GM10248 (cell line): ENCODE results near the gene KATNIP.

Source experiments
- CTCF ChIA-PET: fragments of 300-600 bp; sonication (Branson Sonifier 250); formaldehyde crosslinking; extraction: SDS; loops from one replicate; lab custom pipeline; 2021; ENCODE audit warnings: antibody characterized with exemption; lab: Yijun Ruan, JAX
- POLR2A ChIA-PET: fragments of 350-650 bp; sonication (Branson Sonifier 250); formaldehyde crosslinking; extraction: SDS; loops from one replicate; lab custom pipeline; 2020; ENCODE audit warnings: antibody characterized with exemption; lab: Yijun Ruan, JAX
- DNase-seq: peaks from one replicate; pipeline ENCODE4 v3.0.0; 2012; ENCODE audit errors: extremely low spot score
- CTCF ChIP-seq: IDR thresholded peaks from 2 replicates; pipeline ENCODE4 v1.5.1; 2012; ENCODE audit warnings: mild to moderate bottlenecking, low read depth; ENCODE audit errors: extremely low read depth, missing control alignments, control extremely low read depth

KATNIP gene

DNA sequence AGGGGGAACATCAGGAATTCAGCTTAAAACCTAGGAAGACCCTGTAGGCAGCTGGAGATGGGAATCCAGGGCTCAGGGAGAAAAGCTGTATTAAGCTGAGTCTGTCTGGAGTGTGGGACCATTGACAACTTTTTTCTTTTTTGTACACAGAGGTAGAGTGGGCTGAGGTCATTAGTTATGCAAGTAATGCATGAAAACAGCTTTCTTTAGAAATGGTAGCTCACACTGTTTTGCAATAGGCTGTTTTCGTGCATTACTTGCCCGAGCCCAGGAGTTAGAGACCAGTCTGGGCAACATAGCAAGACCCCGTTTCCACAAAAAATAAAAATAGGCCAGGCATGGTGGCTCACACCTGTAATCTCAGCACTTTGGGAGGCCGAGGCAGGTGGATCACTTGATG lies 46.5 kb downstream of the KATNIP start:
- ChIA-PET POLR2A (no interaction called here), CTCF (interaction anchor here (1.2 kb wide), 1 partner anchor 9 kb away, joined by 4 read pairs; no protein-coding TSS in a partner anchor)
- no peak for TF ChIP-seq CTCF
- DNase-seq = no peak

DNA sequence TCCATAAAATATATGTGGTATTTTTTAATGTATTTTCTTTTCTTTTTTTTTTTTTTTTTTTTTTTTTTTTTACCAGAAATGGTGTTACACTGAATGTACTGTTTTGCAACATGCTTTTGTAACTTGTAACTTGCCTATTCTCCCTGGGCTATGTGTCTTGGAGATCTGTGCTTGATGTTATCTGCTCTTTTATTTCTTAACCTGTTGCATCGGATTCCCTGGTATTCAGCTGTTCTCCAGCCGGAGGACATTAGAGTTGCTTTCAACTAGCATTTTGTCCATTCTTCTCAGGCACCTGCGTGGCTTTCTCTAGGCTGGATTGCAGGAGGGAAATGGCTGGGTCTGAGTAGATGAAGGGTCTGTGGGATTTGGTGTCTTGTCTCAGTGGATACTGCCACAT lies 47.4 kb downstream of the KATNIP start:
- TF ChIP-seq CTCF = no peak
- CTCF ChIA-PET = interaction anchor here (1.5 kb wide), 1 partner anchor 9 kb away, joined by 5 read pairs; no protein-coding TSS in a partner anchor
- POLR2A ChIA-PET = interaction anchor here (0.6 kb wide), 1 partner anchor 544 kb away, joined by 5 read pairs; no protein-coding TSS in a partner anchor

DNA sequence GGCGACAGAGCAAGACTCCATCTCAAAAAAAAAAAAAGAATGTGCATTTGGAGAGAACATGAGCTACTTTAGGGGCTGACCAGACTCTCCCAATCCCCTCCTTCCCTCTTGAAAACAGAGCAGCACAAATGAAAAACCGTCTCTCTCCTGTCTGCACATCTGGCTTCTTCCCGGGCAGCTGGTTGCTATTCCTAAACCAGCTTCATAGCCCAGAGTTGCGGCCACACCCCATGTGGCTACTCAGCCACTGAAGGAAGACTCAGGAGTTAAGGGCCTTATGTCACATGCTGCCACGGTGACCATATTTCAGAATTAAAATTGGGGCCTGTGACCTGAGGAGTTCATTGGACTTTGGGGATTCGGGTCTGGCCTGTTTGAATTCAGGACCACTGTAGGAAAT lies 48.3 kb downstream of the KATNIP start:
- no peak for DNase-seq
- no peak for TF ChIP-seq CTCF
- POLR2A ChIA-PET = no interaction called here
- CTCF ChIA-PET = interaction anchor here (1.2 to 1.5 kb wide), 2 partner anchors 9 to 10 kb away, joined by 3 to 5 read pairs; no protein-coding TSS in a partner anchor

More for the DNA sequence above, 47.4 kb downstream of the KATNIP start:
- no peak for DNase-seq

GRCh38 chr16:27598931-27599565 lies 49.1 kb downstream of the KATNIP start:
- CTCF ChIA-PET = interaction anchor here (1.2 kb wide), 1 partner anchor 9 kb away, joined by 3 read pairs; no protein-coding TSS in a partner anchor
- POLR2A ChIA-PET = no interaction called here
- no peak for TF ChIP-seq CTCF
- no peak for DNase-seq

- POLR2A ChIA-PET = no interaction called here
- CTCF ChIA-PET = no interaction called here
- no peak for DNase-seq
- TF ChIP-seq CTCF = no peak
These were observed 49.7 kb downstream of the KATNIP start for GRCh38 chr16:27599606-27600005.
